Rectal smooth muscle tissue (tissue), 1 donor: ENCODE results near the gene GAK.

Experiments
- H3K27ac ChIP-seq: one replicate; pipeline ENCODE4 v1.7.0; 2013; ENCODE audit warnings: low read depth, low read length, inconsistent platforms
- H3K27me3 ChIP-seq: one replicate; pipeline ENCODE4 v1.7.0; 2013; ENCODE audit warnings: low read length; ENCODE audit not compliant: control insufficient read depth, insufficient read depth
- H3K36me3 ChIP-seq: one replicate; pipeline ENCODE4 v1.7.0; 2013; ENCODE audit warnings: low read length; ENCODE audit not compliant: control insufficient read depth, insufficient read depth
- H3K4me1 ChIP-seq: one replicate; pipeline ENCODE4 v1.7.0; 2013; ENCODE audit warnings: low read length; ENCODE audit not compliant: control insufficient read depth, insufficient read depth
- H3K4me3 ChIP-seq: one replicate; pipeline ENCODE4 v1.7.0; 2013; ENCODE audit warnings: low read length
- H3K9ac ChIP-seq: one replicate; pipeline ENCODE4 v1.7.0; 2013; ENCODE audit warnings: low read length

GAK gene

DNA sequence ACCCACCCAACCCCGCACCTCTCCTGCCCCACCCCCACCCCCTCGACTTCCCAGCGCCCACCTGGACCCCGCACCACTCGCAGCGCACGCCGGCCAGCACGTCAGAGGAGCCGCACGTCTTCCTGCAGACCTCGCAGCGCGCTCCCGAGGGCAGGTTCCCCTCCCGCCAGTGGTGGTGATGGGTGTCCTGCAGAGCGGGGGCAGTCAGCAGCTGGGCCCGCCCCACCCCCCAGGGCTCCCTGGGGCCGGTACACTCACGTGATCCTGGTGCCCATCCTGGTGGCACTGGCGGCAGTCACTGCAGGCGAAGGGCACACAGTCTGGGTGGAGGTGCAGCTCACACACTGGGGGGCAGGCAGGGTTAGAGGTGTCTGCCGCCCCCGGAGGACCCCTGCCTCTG lies 36.1 kb upstream of the GAK start:
- H3K9ac ChIP-seq: no peak overlapping the region
- H3K27ac ChIP-seq: no peak overlapping the region
- peaks cover 11% of the 10 kb centered on the region for H3K4me1 ChIP-seq
- no peaks in the 10 kb centered on the region for H3K27me3 ChIP-seq
- peaks cover 2% of the 10 kb centered on the region for H3K36me3 ChIP-seq
- no peak overlapping the region for H3K4me3 ChIP-seq

DNA sequence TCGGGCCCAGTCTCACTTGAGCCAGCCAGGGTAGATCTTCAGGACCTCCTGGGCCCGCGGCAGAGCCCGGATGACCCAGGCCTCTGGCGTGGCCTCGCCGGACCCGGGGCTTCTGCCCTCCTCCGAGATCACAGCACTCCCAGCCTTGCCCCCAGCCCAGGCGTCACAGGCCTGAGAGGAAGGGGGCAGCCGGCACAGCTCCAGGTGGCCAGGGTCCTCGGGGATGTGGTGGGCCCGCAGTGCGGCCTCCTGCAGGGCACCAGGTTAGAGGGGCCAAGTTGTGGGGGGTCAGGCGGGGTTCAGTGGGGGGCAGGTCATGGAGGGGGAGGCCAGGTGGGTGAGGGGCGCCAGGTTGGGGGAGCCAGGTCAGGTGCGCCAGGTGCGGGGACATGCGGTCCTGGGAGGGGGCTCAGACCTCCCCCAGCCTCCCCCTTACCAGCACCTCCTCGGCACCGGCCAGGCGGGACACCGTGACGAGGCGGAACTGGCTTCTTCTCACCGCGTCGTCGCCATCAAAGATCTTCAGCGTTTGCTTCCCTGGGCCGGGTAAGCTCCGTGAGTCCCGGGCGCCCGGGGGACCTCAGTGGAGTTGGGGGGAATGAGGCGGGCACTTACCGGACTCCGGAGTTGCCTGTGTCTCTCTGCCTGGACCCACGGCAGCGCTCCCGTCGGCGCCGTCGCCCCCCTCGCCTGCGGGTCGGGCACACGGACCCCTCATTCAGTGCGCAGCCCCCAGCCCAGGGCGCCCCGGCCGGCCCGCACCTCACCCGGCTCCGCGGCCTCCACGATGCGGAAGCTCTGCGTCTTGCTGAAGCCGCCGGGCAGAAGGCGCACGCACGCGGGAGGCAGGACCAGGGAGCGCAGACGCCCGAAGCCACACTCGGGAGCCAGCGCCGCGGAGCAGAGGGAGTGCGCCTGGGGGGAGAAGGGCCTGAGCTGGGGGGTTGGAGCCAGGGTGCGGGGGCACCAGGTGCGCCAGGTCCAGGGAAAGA lies 35.3 kb upstream of the GAK start:
- no peak overlapping the region for H3K27ac ChIP-seq
- no peaks in the 10 kb centered on the region for H3K27me3 ChIP-seq
- no peak overlapping the region for H3K4me3 ChIP-seq
- H3K4me1 ChIP-seq: peaks cover 7% of the 10 kb centered on the region
- no peak overlapping the region for H3K9ac ChIP-seq
- peaks cover 2% of the 10 kb centered on the region for H3K36me3 ChIP-seq

- no peak overlapping the region for H3K27ac ChIP-seq
- H3K4me1 ChIP-seq: no peaks in the 10 kb centered on the region
- no peak overlapping the region for H3K4me3 ChIP-seq
- peaks cover 10% of the 10 kb centered on the region for H3K36me3 ChIP-seq
- no peaks in the 10 kb centered on the region for H3K27me3 ChIP-seq
- no peak overlapping the region for H3K9ac ChIP-seq
Measured at GRCh38 chr4:966266-967112, 34.4 kb upstream of the GAK start.

- no peak overlapping the region for H3K27ac ChIP-seq
- H3K9ac ChIP-seq: no peak overlapping the region
- H3K4me3 ChIP-seq: no peak overlapping the region
- H3K4me1 ChIP-seq: no peaks in the 10 kb centered on the region
- peaks cover 10% of the 10 kb centered on the region for H3K36me3 ChIP-seq
- no peaks in the 10 kb centered on the region for H3K27me3 ChIP-seq
Measured at GRCh38 chr4:965766-966134, 33.6 kb upstream of the GAK start.

GRCh38 chr4:965048-965765 lies 33.1 kb upstream of the GAK start:
- Histone ChIP-seq H3K9ac (no peak overlapping the region), H3K4me1 (no peaks in the 10 kb centered on the region), H3K27ac (no peak overlapping the region), H3K27me3 (no peaks in the 10 kb centered on the region), H3K4me3 (no peak overlapping the region), H3K36me3 (peaks cover 10% of the 10 kb centered on the region)

GRCh38 chr4:964346-965025 lies 32.4 kb upstream of the GAK start:
- no peak overlapping the region for H3K9ac ChIP-seq

DNA sequence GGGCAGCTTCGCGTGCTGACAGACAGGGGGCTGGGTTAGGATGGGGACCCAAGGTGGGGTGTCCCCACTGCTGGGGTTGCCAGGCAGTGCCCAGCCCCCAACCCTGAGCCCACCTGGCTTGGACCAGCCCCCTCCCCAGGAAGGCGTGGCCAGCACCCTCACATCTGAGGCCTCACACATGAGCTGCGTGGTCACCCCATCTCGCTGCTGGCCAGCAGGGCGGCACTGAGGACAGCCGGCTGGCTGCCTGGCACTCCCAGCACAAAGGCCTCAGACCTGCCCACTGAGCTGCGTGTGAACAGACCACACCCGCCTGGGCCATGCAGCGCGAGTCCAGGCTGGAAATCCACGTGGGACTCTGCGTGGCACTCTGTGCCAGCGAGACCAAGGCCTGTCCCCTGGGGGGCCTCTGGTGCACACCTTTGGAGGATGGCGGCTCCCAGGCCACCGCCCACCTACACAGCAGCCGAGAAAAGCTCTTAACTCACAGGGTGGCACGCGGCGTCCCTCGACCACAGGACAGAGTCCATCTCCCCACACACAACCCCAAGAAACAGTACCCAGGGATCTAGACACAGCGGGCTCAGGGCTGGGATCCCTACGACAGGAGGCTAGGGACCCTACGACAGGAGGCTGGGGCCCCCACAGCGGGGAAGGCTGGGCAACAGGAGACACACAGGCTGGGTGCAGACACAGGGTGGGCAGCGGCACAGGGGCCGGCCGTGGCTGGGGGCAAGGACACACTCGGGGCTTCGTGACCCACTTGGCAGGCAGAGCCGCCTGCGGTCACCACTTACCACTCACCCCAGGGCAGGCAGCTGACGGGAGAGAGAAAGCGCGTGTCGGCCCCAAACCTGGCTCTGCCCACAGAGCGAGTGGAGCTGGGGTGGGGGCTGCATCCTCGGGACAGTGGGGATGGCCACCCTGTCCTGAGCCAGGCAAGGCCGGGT lies 31.4 kb upstream of the GAK start:
- no peak overlapping the region for H3K9ac ChIP-seq
- H3K27ac ChIP-seq: no peak overlapping the region
- H3K36me3 ChIP-seq: peaks cover 15% of the 10 kb centered on the region
- H3K4me1 ChIP-seq: no peaks in the 10 kb centered on the region
- no peaks in the 10 kb centered on the region for H3K27me3 ChIP-seq
- no peak overlapping the region for H3K4me3 ChIP-seq

More at GRCh38 chr4:964346-965025, 32.4 kb upstream of the GAK start:
- H3K27me3 ChIP-seq: no peaks in the 10 kb centered on the region
- no peak overlapping the region for H3K4me3 ChIP-seq
- no peaks in the 10 kb centered on the region for H3K4me1 ChIP-seq
- H3K36me3 ChIP-seq: peaks cover 10% of the 10 kb centered on the region
- no peak overlapping the region for H3K27ac ChIP-seq

DNA sequence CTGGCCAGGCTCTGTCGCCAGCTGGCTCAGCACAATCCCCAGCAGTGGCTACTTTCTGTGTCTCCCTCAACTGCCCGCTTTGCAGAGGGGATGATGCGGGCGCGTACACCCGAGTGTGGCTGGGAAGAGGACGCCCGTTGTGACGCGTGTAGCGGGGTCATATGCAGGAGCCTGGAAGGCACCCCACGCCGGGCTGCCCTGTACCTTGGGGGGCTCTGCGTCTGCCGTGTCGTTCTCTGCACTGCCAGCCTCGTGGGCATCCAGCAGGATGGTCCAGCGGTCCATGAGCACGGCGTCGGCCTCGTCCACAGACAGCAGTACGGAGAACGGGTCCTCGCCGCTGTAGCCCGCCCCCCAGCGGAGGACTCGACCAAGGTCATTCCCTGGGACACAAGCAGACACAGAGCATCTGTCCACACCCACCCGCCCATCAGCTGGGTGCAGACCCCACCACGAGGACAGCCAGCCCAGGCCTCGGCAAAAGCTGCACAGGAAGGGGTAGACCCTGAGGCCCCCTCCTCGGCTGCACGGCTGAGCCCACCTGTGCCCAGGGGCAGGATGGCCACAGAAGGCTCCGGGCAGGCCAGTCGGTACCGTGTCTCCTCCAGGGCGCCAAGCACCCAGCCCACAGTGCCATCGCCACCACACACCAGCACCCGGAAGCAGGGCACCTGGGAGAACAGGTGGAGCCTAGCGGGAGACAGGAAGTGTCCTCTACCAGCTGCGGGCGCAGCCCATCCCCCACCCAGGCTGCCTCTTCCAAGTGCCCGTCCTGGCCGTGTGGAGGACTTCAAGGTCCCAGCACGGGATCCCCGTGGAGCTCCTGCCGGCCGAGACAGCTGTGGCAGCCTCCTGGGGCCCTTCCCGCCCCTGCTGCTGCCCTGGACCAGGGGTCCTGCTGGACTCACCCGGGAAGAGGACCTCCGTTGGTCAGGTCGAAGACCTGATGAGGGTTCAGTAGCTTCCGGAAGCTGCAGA lies 30.4 kb upstream of the GAK start:
- Histone ChIP-seq H3K4me1 (no peaks in the 10 kb centered on the region), H3K4me3 (peak overlapping the region; percentile 27), H3K9ac (no peak overlapping the region), H3K27me3 (no peaks in the 10 kb centered on the region), H3K36me3 (peaks cover 17% of the 10 kb centered on the region), H3K27ac (no peak overlapping the region)

DNA sequence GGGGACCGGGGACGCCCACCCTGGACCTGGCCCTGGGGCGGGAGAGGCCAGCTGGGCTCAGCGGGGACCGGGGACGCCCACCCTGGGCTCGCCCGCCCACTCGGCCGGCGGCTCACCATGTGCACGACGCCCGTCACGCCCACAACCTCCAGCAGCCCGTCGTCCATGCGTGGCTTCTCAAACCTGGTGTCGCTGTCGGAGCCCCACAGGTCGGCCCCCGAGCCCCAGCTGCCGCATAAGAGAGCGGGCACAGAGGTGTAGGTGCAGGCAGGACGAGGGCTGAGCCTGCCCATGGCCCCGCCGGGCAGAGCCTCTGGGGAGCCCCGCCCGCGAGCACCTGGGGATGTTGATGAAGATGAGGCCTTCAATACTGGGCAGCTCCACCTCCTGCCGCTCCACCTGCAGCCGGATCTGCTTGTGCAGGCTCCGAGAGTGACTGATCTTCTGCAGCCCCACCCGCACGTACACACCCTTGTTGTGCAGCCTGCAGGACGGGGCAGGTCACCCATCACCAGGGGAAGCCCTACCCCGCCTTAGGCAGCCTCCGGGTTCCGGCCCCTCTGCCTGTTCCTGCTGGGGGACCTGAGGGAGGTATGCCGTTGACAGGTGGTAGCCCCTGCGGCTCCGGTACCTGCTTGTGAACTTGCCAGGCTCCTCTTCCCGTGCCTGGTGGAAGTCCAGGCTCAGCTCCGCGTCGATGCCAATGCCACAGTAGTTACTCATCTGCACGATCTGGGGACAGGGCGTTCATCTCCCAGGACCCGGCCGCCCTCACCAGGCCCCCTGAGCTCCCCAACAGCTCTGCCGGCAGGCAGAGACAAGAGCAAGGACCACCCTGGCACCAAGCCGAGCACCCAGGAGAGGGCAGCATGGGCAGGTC lies 29.5 kb upstream of the GAK start:
- Histone ChIP-seq H3K27me3 (no peaks in the 10 kb centered on the region), H3K27ac (no peak overlapping the region), H3K9ac (no peak overlapping the region), H3K4me1 (no peaks in the 10 kb centered on the region), H3K4me3 (no peak overlapping the region), H3K36me3 (peaks cover 17% of the 10 kb centered on the region)
